C4-2B (cell line): ENCODE results near the gene S100B.

Experiments
- ZFX ChIP-seq: fragments of 450-650 bp; IDR thresholded peaks from 2 replicates; pipeline ENCODE4 v1.6.1; 2017
- TF ChIP-seq, protein P1 (sequence below): fragments of 450-650 bp; conservative IDR thresholded peaks from 2 replicates; pipeline ENCODE4 v1.5.1; 2017; ENCODE audit warnings: mild to moderate bottlenecking

DNA sequence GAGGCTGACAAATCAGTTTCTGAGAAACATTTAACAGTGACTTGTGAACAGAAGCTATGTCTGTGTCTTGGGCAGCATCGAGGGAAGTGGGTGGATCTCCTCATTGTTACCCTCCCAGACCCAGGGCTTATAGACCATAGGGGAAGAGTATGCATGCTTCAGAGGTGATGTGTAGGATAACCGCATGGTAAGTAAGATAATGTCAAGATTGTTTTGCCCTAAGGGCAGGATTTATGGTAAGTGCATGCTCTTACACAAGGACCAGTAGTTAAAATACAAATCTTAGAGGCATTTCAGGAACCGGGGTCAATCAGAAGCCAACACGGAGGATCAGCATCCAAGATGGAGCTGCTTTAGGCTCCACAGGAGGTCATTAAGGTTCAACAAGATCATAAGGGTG is 22.8 kb upstream of the S100B start:
- TF ChIP-seq, protein P1, sequence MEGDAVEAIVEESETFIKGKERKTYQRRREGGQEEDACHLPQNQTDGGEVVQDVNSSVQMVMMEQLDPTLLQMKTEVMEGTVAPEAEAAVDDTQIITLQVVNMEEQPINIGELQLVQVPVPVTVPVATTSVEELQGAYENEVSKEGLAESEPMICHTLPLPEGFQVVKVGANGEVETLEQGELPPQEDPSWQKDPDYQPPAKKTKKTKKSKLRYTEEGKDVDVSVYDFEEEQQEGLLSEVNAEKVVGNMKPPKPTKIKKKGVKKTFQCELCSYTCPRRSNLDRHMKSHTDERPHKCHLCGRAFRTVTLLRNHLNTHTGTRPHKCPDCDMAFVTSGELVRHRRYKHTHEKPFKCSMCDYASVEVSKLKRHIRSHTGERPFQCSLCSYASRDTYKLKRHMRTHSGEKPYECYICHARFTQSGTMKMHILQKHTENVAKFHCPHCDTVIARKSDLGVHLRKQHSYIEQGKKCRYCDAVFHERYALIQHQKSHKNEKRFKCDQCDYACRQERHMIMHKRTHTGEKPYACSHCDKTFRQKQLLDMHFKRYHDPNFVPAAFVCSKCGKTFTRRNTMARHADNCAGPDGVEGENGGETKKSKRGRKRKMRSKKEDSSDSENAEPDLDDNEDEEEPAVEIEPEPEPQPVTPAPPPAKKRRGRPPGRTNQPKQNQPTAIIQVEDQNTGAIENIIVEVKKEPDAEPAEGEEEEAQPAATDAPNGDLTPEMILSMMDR: no peak
- no peak for TF ChIP-seq ZFX
